Measurements from ENCODE around the gene MAMDC2.
A peak's percentile ranks its signal among the peaks of the same experiment; 100 is the strongest.

Gene MAMDC2

GRCh38 chr9:70066418-70066817 is 22.8 kb downstream of the MAMDC2 start:
- no peak for DNase-seq

- no peak for DNase-seq
Measured at GRCh38 chr9:70066874-70067273, 23.2 kb downstream of the MAMDC2 start.

- DNase-seq: no peak
Measured at GRCh38 chr9:70069704-70070103, 26.1 kb downstream of the MAMDC2 start.

GRCh38 chr9:70073193-70073592 is 29.5 kb downstream of the MAMDC2 start:
- no peak for DNase-seq

- DNase-seq: no peak
Measured at GRCh38 chr9:70073756-70074155, 30.1 kb downstream of the MAMDC2 start.

- DNase-seq: no peak
Measured at GRCh38 chr9:70076678-70077077, 33.0 kb downstream of the MAMDC2 start.

- DNase-seq: peak; percentile 60
Measured at GRCh38 chr9:70079417-70080037, 35.9 kb downstream of the MAMDC2 start.

- peak; percentile 72 for DNase-seq
Measured at GRCh38 chr9:70080481-70081119, 37.0 kb downstream of the MAMDC2 start.

- DNase-seq: no peak
Measured at GRCh38 chr9:70081120-70081495, 37.5 kb downstream of the MAMDC2 start.

- DNase-seq: no peak
Measured at GRCh38 chr9:70083429-70083828, 39.8 kb downstream of the MAMDC2 start.

GRCh38 chr9:70085241-70085640 is 41.6 kb downstream of the MAMDC2 start:
- DNase-seq: no peak

GRCh38 chr9:70091103-70091502 is 47.5 kb downstream of the MAMDC2 start:
- no peak for DNase-seq

- DNase-seq: no peak
Measured at GRCh38 chr9:70091572-70091971, 47.9 kb downstream of the MAMDC2 start.

GRCh38 chr9:70092190-70092589 is 48.5 kb downstream of the MAMDC2 start:
- DNase-seq: no peak

GRCh38 chr9:70093095-70093494 is 49.4 kb downstream of the MAMDC2 start:
- DNase-seq: no peak

- no peak for DNase-seq
Measured at GRCh38 chr9:70093944-70094343, 50.3 kb downstream of the MAMDC2 start.

GRCh38 chr9:70094747-70095146 is 51.1 kb downstream of the MAMDC2 start:
- DNase-seq: no peak

- no peak for DNase-seq
Measured at GRCh38 chr9:70097187-70097586, 53.5 kb downstream of the MAMDC2 start.

GRCh38 chr9:70100362-70100761 is 56.7 kb downstream of the MAMDC2 start:
- DNase-seq: no peak

GRCh38 chr9:70101265-70101664 is 57.6 kb downstream of the MAMDC2 start:
- DNase-seq: no peak

GRCh38 chr9:70105147-70105546 is 61.5 kb downstream of the MAMDC2 start:
- no peak for DNase-seq

GRCh38 chr9:70106571-70106970 is 62.9 kb downstream of the MAMDC2 start:
- DNase-seq: no peak

GRCh38 chr9:70107558-70107957 is 63.9 kb downstream of the MAMDC2 start:
- no peak for DNase-seq

GRCh38 chr9:70108181-70108580 is 64.5 kb downstream of the MAMDC2 start:
- no peak for DNase-seq
